OCI-LY3 (cell line): ENCODE data around the gene CCDC152.

Experiments used
- EZH2phosphoT487 ChIP-seq: fragments of 200-600 bp; shearing (Covaris generic); IDR thresholded peaks from 2 replicates; pipeline ENCODE4 v1.6.1; 2018; ENCODE audit warnings: antibody characterized with exemption, mixed run types, low read depth
- TF ChIP-seq, protein P1 (sequence below): fragments of 200-600, 300-600 bp; sonication (generic); IDR thresholded peaks from 2 replicates; pipeline ENCODE4 v1.5.1; 2014; ENCODE audit warnings: antibody characterized with exemption, low read length, low read depth

DNA sequence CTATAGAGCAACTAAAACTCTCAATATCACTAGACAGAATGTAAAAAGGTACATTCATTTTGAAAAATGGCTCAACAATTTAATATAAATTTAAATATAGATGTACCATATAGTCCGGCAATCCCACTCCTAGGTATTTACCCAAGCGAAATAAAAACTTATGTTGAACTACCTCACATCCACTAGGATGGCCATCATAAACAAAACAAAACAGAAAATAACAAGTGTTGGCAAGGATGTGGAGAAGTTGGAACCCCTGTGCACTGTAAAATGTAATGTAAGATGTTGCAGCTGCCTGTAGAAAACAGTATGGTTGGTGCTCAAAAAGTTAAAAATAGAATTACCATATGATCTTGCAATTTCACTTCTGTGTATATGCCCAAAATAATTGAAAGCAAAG, 91.9 kb downstream of the CCDC152 start:
- TF ChIP-seq, protein P1, sequence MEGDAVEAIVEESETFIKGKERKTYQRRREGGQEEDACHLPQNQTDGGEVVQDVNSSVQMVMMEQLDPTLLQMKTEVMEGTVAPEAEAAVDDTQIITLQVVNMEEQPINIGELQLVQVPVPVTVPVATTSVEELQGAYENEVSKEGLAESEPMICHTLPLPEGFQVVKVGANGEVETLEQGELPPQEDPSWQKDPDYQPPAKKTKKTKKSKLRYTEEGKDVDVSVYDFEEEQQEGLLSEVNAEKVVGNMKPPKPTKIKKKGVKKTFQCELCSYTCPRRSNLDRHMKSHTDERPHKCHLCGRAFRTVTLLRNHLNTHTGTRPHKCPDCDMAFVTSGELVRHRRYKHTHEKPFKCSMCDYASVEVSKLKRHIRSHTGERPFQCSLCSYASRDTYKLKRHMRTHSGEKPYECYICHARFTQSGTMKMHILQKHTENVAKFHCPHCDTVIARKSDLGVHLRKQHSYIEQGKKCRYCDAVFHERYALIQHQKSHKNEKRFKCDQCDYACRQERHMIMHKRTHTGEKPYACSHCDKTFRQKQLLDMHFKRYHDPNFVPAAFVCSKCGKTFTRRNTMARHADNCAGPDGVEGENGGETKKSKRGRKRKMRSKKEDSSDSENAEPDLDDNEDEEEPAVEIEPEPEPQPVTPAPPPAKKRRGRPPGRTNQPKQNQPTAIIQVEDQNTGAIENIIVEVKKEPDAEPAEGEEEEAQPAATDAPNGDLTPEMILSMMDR: no peak
- no peak for TF ChIP-seq EZH2phosphoT487
